Measurements from ENCODE around the gene NFATC2.

NFATC2 gene

DNA sequence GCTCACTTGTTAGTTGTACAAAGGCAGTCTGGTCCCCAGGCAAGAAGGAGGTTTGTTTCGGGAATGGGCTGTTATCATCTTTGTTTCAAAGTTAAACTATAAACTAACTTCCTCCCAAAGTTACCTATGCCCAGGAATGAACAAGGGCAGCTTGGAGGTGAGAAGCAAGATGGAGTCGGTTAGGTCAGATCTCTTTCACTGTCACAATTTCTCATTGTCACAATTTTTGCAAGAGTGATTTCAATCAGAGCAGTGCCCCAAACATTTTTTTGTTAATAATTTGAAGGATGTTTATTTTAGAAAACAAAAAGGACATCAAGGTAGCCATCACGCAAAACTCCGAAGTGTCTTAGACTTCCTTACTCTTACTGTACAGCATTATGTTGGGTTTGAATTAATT is 170.8 kb downstream of the NFATC2 start:
- DNase-seq, result no peak

DNA sequence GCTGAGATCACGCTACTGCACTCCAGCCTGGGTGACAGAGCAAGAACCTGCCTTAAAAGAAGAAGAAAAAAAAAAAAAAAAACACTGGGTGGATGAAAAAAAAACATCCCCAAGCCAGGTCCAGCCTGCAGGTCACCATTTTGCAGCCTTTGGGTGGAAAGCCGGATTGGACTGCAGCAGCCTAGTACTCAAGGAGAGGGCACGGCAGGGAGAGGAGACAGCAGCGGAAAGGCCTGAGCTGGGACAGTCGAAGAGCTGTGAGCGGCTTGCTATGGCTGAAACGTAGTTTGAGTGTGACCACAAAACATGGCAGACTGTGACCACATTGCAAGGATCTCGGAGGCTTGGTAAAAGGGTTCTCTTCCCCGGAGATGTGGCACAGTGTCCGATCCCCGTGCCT is 173.0 kb downstream of the NFATC2 start:
- DNase-seq, result no peak

DNA sequence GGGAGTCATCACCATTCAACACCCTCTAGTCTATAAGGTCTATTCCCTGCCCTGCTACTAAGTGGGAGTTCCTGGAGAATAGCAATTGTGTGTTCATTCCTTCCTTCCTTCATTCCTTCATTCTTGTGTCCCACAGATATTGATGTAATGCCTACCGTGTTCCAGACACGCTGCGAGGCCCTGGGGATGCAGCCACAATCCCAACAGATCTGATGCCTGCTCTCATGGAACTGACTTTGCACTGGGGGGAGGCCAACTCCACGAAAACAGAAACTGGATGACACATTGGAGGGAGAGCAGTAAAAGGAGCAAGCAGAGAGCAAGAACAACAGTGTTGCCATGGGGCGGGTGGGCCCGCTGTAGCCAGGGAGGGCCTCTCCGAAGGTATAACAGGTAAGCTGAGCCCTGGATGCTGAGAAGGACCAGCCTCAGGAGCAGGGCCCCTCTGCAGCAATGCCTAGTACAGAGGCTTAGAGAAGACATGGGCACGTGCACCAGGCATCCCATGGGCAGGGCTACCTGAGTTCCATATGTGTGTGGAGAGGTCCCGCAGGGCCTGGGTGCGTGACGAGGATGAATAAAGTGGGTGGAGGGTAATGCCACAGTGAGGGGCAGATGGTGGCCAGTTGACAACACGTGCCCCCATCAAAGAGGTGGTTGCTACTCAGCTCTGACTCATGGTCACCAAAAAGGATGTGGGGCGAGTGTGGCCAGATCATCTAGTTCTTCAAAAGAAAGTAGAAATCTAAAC is 173.9 kb downstream of the NFATC2 start:
- DNase-seq, result no peak

DNA sequence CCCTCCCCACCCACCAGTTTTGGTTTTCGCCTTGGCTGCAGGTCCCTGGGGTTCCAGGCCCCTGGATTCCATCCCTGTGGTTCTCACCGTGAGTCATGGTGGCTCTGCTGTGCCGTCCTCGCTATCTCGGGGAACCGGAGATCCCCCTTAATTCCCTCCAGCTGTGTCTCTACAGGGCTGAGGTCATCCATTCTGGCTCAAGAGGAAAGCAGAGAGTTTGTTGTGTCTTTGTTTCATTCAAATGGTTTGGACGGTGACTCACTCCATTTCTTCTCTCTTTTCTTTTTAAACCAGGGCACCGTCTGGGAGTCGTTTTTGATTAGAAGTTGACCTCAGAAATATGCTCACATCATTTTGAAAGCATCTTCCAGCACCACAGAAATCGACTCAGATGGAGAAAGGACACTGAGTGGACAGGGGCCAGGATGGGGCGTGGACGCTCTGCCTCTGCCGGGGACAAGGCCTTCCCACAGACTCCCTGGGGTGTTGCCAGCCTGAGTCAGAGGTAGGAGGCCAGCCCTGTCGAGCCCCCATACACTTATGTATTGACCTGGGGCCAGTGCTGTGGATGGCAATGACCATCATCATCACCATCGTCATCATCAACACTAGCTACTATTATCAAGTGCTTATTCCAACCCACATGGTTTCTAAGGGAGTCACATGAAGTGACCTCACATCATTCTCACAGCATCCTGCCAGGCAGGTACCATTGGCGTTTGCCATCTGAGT is 176.2 kb downstream of the NFATC2 start:
- no peak for DNase-seq

GRCh38 chr20:51365670-51366069 is 176.8 kb downstream of the NFATC2 start:
- DNase-seq, result no peak

GRCh38 chr20:51363813-51364212 is 178.7 kb downstream of the NFATC2 start:
- DNase-seq, result no peak

DNA sequence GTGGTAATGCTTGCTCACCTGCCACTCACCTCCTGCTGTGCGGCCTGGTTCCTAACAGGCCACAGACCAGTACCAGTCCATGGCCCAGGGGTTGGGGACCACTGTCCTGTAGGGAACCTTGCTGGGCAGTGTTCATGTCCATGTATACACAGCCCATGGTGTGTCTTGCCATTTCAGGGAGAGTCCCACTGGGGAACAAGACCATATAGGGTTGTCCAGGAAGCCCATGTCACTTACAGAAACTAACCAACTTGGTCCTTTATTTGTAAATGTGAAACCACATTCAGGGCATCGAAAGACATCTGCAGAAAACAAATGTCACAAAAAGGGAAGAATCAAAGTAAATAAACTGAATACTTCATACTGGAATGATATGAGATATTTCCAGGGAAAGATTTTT is 179.1 kb downstream of the NFATC2 start:
- no peak for DNase-seq

GRCh38 chr20:51362254-51362653 is 180.3 kb downstream of the NFATC2 start:
- DNase-seq, result no peak

DNA sequence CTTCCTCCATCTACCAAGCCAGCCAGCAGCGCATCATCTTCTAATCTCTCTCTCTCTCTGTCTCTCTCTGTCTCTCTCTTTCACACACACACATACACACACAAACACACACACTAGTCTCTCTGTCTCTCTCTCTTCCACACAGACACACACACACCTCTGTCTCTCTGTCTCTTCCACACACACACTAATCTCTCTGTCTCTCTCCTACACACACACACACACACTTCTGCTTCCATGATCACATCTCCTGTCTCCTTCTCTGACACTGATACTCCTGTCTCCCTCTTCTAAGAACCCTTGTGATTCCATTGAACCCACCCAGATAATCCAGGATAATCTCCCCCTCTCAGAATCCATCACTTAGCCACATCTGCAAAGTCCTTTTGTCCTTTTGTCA is 181.3 kb downstream of the NFATC2 start:
- DNase-seq, result no peak

DNA sequence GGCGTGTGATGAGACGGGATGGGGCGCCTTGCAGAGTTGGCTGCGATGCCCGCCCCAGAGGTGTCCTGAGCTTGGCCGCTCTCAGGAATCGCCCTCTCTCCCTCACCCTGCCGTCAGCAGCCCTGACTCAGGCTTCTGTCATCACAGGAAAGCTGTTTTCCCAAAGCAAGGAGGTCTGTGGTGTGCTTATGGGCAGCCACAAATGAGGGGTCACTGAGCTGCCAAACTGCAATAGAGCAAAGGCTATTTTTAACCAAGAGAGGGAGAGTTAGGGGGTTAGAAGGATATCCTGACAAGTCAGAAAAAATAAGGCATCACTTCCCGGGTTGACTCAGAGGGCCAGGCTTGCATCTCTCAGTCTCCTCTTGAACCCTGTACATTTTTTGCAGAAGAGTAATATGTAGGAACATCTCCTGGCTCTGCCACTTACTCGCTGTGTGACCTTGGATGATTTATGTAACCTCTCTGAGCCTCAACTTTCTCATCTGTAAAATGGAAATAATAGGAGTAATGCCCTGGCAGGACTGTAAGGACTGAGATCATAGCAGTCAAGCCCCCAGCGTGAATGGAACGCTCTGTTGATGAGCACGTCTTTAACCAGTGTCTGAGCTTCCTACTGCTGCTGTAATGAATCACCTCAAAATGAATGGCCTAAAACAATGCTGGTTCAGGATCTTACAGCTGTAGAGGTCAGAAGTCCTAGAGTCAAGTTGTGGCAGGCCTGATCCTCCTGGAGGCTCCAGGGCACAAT is 181.9 kb downstream of the NFATC2 start:
- no peak for DNase-seq

- DNase-seq, result no peak
Observed at GRCh38 chr20:51359947-51360346, 182.6 kb downstream of the NFATC2 start.

- no peak for DNase-seq
Observed at GRCh38 chr20:51359401-51359800, 183.1 kb downstream of the NFATC2 start.

- no peak for DNase-seq
Observed at GRCh38 chr20:51358032-51358724, 184.3 kb downstream of the NFATC2 start.

DNA sequence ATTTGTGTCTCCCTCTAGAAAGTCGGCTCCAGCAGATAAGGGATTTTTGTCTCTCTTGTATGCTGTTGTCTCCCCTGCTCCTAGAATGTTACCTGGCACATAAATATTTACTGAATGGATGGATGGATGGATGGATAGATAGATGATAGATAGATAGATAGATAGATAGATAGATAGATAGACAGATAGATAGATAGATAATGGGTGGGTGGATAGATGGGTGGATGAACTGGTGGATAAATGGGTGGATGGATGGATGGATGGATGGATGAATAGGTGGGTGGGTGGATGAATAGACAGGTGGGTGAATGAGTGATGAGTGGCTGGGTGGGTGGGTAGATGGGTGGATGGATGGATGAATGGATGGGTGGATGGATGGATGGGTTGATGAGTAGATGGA is 185.0 kb downstream of the NFATC2 start:
- no peak for DNase-seq

GRCh38 chr20:51356871-51357270 is 185.6 kb downstream of the NFATC2 start:
- no peak for DNase-seq

DNA sequence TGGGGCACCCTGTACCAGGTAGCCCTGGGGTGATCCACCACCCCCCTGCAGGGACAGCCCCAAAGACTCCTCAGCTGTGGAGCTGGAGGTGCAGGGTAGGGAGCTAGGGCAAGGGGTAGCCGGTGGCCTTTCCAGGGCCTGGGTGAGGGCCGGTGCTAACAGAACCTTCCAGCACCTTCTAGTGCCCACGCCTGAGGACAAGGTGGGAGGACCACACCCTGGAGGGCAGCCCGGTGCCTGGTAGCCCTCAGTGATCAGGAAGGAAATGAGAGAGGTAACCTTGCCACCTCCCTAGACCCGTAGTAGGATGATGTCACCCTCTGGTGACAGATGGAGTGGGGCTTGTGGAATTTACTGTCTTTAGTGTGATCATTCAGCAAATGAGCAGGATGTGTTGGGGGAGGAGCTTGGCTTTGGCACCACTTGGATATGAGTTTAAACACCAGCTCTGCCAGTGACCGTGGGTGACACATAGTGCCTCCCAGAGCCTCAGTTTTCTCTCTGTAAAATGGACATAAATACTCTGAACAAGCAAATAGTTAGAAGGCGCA is 187.7 kb downstream of the NFATC2 start:
- DNase-seq, result peak; percentile 22

DNA sequence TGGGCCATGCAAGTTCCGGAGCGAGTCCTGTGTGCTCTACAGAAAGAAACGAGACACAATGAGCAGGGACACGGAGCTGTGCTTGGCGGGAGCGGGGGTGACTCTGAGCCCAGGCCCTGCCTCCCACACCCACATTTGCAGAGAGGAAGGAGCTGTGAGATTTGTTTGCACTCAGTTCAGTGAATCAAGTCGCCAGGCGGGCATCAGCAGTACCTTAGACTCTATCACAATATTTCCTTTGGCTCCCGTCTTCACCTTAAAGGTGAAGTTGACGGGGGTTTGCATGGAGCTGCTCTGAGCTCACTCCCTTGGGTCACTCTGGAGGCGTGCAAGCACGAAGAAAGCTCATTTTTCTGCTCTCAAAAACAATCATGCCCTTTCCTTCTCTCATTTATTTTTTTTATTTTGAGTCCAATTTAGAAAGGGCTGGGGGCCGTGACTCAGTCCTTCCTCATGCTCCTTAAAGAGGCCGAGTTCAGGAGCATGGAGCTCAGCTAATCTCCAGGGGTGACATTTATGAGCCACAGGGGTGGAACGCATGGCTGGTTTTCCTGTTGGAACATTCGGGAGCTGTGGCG is 188.2 kb downstream of the NFATC2 start:
- DNase-seq, result no peak

GRCh38 chr20:51353491-51353890 is 189.0 kb downstream of the NFATC2 start:
- no peak for DNase-seq

- no peak for DNase-seq
Observed at GRCh38 chr20:51352791-51353190, 189.7 kb downstream of the NFATC2 start.

DNA sequence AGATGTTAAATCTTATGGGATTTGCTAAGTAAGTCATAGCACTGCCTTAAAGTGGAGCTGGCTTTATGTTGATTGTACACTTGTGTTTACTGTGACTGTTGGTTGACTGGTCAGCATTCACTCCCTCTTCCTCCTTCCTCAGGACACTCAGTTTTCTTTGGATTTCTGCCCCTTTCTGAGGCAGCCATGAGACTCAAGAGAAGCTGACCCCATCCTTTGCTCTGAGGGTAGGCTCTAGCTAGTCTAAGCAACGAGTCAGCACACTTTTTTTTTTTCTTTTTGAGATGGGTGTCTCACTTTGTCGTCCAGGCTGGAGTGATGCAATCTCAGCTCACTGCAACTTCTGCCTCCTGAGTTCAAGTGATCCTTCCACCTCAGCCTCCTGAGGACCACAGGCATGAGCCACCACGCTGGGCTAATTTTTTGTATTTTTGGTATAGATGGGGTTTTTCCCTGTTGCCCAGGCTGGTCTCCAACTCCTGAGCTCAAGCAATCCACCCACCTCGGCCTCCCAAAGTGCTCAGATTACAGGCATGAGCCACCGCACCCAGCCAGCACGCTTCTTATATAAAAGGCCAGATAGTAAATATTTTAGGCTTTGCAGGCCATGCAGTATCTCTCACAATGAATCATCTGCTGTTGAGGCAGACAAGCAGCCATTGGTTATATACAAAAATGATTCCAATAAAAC is 191.4 kb downstream of the NFATC2 start:
- DNase-seq, result no peak

DNA sequence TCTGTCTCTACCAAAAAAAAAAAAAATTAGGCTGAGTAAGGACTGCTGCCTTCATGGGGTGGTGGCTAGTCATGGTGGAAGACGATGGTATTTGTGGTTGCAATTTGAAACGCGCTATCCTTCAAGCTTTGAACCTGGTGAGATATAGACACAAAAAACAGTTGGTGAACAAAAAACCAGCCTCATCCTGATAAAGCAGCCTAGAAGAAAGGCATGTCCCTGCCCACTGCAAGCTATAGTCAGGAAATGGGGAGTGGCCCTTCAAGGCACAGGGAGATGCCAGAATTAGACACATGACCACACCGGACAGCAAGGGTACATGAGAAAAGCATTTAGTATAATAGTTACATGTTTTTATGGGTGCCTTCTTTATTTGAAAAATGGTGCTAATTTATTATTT is 193.6 kb downstream of the NFATC2 start:
- DNase-seq, result no peak

- no peak for DNase-seq
Observed at GRCh38 chr20:51347831-51348230, 194.7 kb downstream of the NFATC2 start.

Measured in NK-92 treated with Interleukin-12 subunit alpha and Interleukin-12 subunit beta, amount 100 ng/mL, for 24 hours (cell line).